GM19351 (cell line): ENCODE results near the gene TRAPPC1.
"Not testable (repeated sequence)": the region's sequence is repeated elsewhere in the genome, so short reads cannot be mapped to it uniquely, and the experiment has no call there.

ENCODE experiments used
- ATAC-seq: cut with Tn5 transposase; IDR thresholded peaks from one replicate; pipeline ENCODE4 v1.9.1; 2021; ENCODE audit warnings: mild to moderate bottlenecking, moderate library complexity; ENCODE audit not compliant: unreplicated experiment

TRAPPC1 gene

GRCh38 chr17:7931709-7932482 lies at the start of gene TRAPPC1, which contains the start of gene CNTROB:
TSS of gene TRAPPC1 (minus strand) at chr17:7931946. CDS start at chr17:7931829, 117 bp downstream.
TSS of gene CNTROB (plus strand) at chr17:7932206. CDS start at chr17:7933080, 874 bp downstream.
- ATAC-seq, result peak; percentile 95

GRCh38 chr17:7977805-7978204 lies 46.1 kb upstream of the TRAPPC1 start:
- ATAC-seq, result no peak

- ATAC-seq, result no peak
Observed at GRCh38 chr17:7977039-7977438, 45.3 kb upstream of the TRAPPC1 start.

GRCh38 chr17:7974638-7975131 lies 42.9 kb upstream of the TRAPPC1 start:
- ATAC-seq, result no peak

GRCh38 chr17:7972131-7972785 lies 40.5 kb upstream of the TRAPPC1 start:
- no peak for ATAC-seq

- ATAC-seq, result no peak
Observed at GRCh38 chr17:7971651-7972050, 39.9 kb upstream of the TRAPPC1 start.

GRCh38 chr17:7969433-7969832 lies 37.7 kb upstream of the TRAPPC1 start:
- ATAC-seq, result no peak

- ATAC-seq, result no peak
Observed at GRCh38 chr17:7967751-7968150, 36.0 kb upstream of the TRAPPC1 start.

- ATAC-seq, result no peak
Observed at GRCh38 chr17:7961421-7961820, 29.7 kb upstream of the TRAPPC1 start.

GRCh38 chr17:7959503-7960253 lies 27.9 kb upstream of the TRAPPC1 start:
- no peak for ATAC-seq

GRCh38 chr17:7956228-7956965 lies 24.7 kb upstream of the TRAPPC1 start:
- ATAC-seq, result no peak

GRCh38 chr17:7955414-7956227 lies 23.9 kb upstream of the TRAPPC1 start:
- ATAC-seq, result no peak

GRCh38 chr17:7953266-7953665 lies 21.5 kb upstream of the TRAPPC1 start:
- ATAC-seq, result not testable (repeated sequence)

- peak; percentile 65 for ATAC-seq
Observed at GRCh38 chr17:7951143-7951792, 19.5 kb upstream of the TRAPPC1 start.

GRCh38 chr17:7950578-7950977 lies 18.8 kb upstream of the TRAPPC1 start:
- no peak for ATAC-seq

- no peak for ATAC-seq
Observed at GRCh38 chr17:7947651-7948050, 15.9 kb upstream of the TRAPPC1 start.

GRCh38 chr17:7946441-7946840 lies 14.7 kb upstream of the TRAPPC1 start:
- no peak for ATAC-seq

- no peak for ATAC-seq
Observed at GRCh38 chr17:7945651-7946050, 13.9 kb upstream of the TRAPPC1 start.

- no peak for ATAC-seq
Observed at GRCh38 chr17:7944326-7944725, 12.6 kb upstream of the TRAPPC1 start.
